Measurements from ENCODE around the gene MX2. TPM values are rescaled to one million over a fixed set of nuclear protein-coding genes. Genes with fewer than 3 reads are reported as not detected.

Gene MX2, protein sequence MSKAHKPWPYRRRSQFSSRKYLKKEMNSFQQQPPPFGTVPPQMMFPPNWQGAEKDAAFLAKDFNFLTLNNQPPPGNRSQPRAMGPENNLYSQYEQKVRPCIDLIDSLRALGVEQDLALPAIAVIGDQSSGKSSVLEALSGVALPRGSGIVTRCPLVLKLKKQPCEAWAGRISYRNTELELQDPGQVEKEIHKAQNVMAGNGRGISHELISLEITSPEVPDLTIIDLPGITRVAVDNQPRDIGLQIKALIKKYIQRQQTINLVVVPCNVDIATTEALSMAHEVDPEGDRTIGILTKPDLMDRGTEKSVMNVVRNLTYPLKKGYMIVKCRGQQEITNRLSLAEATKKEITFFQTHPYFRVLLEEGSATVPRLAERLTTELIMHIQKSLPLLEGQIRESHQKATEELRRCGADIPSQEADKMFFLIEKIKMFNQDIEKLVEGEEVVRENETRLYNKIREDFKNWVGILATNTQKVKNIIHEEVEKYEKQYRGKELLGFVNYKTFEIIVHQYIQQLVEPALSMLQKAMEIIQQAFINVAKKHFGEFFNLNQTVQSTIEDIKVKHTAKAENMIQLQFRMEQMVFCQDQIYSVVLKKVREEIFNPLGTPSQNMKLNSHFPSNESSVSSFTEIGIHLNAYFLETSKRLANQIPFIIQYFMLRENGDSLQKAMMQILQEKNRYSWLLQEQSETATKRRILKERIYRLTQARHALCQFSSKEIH
- 0.19 and 0.98 TPM in 2 replicates for total RNA-seq

DNA sequence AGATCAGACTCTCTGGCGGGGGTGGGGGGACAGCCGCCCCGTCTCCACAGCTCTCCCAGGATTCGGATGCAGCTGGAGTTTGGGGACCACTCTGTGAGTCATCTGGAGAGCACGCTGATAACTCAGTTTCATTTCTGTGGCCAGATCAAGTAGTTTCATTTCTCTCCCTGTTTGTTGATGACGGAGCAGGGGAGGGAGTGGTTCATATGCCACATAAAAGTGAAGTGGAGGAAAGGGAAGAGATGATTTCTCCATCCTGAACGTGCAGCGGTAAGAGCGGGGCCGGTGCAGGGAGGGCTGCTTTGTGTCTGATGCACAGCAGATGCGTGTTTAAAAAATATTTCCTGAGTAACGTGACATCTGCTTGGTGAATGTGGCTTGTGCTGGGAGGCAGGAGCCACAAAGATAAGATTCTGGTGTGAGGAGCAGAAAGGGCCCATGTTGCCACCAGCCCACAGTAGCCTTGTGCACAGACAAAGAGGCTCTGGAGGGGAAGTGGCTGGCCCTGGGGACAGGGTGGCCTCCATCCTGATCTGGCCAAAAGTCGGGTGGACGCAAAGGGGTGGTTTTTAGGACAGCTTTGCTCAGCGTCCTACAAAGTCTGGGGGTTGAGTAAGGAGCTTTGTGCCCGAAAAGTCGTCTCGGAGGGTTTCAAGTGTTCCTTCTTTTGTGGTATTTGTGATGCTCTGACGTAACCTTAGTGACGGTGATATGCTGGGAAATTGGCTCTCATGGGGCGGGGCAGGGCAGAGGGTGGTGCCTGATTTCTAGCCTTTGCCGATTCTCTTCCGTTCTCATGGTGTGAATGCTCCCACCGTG lies at the start of gene MX2:
TSS of gene MX2 (plus strand) at position 242 of the 819 bp plus-strand sequence. CDS start 14,880 bp downstream, outside the sequence.

DNA sequence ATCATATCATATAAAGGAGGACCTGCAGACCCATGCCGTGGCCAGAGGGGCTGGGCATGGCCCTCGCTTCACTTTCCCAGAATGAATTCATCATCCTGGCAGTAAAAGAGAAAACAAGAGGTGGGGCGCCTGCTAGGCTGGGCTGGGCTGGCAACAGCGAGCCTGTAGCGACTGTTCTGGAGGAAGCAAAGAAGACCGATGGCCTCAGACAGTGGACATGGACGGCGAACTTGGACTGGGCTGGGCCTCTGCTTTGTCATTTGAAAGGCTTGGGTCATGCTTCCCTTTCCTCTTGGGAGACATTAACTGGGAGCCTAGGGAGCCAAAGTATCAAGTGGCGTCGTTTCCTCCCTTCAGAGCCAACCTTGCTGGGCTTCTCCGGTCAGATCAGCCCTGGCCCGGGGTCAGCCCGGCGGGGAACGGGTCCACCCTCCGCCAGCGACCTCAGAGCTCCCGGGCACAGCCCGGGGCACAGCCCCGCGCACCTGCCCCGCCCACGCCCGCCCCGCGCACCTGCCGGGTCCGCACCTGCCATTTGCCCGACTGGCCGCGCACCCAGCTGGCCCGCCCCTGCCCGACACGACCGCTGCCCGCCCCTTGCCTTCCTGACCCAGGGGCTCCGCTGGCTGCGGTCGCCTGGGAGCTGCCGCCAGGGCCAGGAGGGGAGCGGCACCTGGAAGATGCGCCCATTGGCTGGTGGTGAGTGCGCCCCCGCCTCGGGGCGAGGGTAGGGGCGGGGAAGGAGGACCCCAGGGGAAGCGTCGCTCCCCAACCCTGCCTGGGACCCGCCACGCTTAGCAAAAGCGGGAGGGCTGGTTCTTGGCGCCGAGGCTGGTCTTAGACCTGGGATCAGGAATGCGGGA lies 45.4 kb upstream of the MX2 start, which contains the start of gene FAM3B:
TSS of gene FAM3B (plus strand) at position 602 of the 863 bp plus-strand sequence. CDS start at position 681, 79 bp downstream.

DNA sequence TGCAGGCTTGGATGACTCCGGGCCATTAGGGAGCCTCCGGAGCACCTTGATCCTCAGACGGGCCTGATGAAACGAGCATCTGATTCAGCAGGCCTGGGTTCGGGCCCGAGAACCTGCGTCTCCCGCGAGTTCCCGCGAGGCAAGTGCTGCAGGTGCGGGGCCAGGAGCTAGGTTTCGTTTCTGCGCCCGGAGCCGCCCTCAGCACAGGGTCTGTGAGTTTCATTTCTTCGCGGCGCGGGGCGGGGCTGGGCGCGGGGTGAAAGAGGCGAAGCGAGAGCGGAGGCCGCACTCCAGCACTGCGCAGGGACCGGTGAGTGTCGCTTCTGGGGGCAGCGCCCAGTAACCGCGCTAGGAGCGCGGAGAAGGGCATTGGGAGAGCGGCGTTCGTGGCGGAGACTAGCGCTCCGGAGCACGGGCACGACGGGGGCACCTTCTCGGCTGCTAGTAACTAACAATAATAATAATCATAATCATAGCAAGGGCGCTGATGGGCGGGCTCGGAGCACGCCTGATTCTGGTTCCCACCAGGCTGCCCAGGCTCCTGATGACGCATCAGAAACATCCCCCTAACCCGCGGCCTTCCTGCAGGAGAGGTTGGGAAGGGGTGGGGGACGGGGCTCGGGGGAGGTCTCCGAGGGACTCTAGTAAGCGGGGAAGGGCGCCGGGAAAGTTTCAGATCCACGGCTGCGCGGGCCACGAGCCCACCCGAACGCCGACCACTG lies 64.3 kb downstream of the MX2 start, which contains the start of gene MX1:
TSS of gene MX1 (plus strand) at position 286 of the 722 bp plus-strand sequence. CDS start 5,832 bp downstream, outside the sequence.

Other genes with a start within 250 kb of the MX2 start
- 438 and 446 TPM in 2 replicates for gene BACE2, start 193.9 kb upstream of the MX2 start, total RNA-seq
- gene FAM3B, start 45.2 kb upstream of the MX2 start, total RNA-seq: not detected in 2 replicates
- gene MX1, start 64.2 kb downstream of the MX2 start, total RNA-seq: 3.3 and 4.7 TPM in 2 replicates
- gene TMPRSS2, start 146.1 kb downstream of the MX2 start, total RNA-seq: not detected in 2 replicates

All from vein endothelial cell (primary cell).